HG03469 (cell line): Measurements from ENCODE around the gene RBBP8.

ENCODE experiments used
- ATAC-seq: cut with Tn5 transposase; IDR thresholded peaks from one replicate; pipeline ENCODE4 v1.9.1; 2021; ENCODE audit warnings: mild to moderate bottlenecking, moderate library complexity, moderate number of reproducible peaks; ENCODE audit not compliant: unreplicated experiment

Gene RBBP8

DNA sequence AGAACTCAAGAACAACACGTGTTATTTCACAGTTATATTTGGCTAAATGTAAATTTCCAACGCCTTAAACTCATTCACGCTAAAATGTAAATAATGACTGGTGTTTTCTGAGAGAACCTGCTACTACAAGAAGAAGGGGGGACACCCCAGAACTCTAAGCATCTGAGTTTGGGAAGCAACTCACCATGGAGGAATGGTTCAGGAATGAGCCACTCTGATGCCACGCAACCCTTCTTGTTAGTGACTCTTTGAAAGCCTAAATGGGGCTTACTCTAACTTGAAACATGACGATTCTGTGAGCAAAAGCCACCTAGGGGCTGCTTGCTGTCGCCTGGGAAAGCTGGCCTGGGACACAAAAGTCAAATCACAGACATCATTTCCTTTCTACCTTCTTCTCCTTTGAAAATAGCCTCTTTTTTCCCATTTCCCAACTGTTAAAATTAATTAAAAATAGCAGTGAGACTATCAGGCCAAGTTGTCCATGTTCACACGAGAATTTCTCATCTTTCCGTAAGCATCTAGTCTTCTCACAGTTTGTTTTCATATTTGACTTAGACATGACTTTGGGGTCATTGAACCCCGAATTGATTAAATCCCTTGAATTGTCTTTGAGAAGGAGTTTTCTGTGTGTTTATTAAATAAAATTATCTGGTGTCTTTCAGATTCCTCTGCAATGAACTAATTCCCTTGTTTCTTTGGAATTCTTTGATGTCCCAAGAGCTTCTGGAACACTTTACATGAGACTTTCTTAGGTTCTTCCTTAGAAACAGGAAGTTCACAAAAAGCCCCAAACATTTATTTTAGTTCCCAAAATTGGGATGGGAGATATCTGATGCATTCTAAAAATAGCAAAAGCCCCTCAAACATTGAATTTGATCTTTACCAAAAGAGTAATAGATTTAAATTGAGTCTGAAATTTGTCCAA lies 126.7 kb downstream of the RBBP8 start:
- ATAC-seq: no peak

DNA sequence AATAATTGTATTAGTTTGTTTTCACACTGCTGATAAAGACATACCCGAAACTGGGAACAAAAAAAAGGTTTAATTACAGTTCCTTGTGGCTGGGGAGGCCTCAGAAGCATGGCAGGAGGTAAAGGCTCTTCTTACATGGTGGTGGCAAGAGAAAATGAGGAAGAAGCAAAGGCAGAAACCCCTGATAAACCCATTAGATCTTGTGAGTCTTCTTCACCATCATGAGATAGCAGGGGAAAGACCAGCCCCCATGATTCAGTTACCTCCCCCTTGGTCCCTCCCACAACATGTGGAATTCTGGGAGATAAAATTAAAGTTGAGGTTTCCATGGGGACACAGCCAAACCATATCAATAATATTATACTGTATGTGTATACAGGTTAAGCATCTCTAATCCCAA lies 128.9 kb downstream of the RBBP8 start:
- ATAC-seq: no peak

DNA sequence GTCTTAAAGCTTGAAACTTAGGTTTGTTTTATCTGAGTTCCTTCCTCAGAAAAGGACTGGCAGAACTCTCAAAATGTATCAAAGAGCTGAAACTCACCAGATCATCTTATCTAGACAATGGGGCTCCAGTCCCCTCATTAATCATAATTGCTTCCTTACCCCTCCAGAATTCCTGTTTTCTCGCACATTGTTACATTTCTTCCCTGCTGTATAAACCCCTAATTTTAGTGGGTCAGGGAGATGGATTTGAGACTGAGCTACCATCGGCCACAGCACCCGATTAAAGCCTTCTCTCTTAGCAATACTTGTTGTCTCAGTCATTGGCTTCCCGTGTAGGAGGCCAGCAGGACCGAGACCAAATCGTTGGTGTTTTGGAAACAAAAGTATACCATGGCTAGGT lies 130.4 kb downstream of the RBBP8 start:
- no peak for ATAC-seq

DNA sequence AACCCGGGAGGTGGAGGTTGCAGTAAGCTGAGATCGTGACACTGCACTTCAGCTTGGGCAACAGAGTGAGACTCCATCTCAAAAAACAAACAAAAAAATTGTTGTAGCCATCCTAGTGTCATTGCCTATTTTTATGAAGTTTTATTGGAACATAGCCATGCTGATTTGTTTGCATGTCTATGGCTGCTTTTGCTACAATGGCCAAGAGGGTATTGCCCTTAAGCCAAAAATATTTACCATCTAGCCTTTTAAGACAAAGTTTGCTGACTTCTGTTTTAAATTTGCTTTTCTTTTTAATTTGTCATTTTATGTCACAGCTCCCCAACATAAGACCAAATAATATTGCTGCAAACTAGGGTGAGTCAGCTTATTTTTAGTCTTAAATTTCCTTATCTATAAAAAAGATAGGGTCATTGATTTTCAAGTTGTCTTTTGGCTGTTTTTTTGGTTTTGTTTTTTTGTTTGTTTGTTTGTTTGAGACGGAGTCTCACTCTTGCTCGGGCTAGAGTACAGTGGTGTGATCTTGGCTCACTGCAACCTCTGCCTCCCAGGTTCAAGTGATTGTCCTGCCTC lies 132.2 kb downstream of the RBBP8 start:
- no peak for ATAC-seq

DNA sequence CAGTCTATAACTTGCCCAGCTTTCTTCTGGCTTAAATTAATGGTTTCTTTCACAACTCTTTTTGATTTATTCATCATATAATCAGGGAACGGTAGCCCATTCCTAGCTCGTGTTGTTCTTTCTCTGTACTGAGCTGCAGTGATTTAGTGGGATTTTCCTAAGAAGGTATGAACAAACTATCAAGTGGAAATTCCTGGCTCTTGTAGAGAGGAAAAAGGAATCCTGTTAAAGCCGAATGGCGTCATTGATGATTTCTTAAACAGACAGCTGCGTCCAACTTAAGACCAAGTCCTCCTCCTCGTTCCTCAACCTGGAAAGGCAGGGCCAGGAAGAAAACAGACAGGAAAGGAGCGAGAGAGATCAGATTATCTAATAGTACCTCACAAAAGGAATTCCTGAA lies 132.9 kb downstream of the RBBP8 start:
- ATAC-seq: no peak

DNA sequence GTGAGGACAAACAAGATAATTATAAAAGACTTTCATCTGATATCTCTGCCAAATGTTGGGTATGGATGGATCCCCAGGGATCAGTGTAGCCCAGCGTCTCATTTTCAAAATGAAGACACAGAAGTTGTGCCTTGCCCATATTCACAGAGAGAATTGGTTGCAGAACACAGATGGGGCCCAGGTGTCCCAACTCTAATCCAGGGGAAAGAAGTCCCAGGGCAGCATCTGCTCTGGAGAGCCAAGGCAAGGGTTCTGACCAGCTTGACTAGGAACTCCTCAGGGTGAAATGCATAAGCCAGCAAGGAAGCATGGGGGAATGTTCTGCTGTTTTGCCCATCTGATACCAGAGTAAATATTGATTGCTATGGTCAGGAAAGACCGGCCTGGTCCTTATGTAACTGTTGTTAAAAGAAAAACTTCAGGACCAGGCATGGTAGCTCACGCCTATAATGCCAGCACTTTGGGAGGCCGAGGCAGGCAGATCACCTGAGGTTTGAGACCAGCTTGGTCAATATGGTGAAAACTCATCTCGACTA lies 133.4 kb downstream of the RBBP8 start:
- ATAC-seq: no peak

DNA sequence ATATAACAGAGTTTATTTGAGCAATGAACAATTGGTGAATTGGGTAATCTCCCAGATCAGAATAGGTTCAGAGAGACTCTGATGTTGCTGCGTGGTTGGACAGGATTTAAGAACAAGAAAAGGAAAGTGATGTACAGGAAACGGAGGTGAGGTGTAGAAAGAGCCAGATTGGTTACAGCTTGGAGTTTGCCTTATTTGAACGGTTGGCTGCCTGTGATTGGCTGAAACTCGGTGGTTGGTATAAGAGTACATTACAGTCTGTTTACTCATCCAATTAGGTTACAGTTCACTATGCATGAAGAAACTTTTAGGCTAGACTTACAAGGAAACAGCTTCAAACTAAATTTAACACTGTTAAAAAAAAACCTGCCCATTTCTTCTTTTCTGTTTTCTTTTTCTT lies 134.1 kb downstream of the RBBP8 start:
- ATAC-seq: no peak

DNA sequence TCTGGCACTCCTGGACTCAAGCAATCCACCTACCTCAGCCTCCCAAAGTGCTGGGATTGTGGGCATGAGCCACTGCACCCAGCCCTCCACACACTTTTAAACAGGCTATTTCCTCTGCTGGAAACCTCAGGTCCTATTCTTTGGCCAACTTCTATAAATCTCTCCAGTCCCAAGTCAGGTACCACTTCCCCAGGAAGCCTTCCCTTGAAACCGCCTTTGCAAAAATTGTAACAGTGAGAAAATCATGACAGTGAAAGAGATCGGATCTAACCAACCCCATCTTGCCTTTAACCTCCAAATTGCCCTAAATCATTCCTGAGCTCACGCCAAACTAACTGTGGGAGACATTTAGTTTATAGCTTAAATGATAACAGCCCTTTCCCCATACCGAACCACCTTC lies 134.9 kb downstream of the RBBP8 start:
- no peak for ATAC-seq

DNA sequence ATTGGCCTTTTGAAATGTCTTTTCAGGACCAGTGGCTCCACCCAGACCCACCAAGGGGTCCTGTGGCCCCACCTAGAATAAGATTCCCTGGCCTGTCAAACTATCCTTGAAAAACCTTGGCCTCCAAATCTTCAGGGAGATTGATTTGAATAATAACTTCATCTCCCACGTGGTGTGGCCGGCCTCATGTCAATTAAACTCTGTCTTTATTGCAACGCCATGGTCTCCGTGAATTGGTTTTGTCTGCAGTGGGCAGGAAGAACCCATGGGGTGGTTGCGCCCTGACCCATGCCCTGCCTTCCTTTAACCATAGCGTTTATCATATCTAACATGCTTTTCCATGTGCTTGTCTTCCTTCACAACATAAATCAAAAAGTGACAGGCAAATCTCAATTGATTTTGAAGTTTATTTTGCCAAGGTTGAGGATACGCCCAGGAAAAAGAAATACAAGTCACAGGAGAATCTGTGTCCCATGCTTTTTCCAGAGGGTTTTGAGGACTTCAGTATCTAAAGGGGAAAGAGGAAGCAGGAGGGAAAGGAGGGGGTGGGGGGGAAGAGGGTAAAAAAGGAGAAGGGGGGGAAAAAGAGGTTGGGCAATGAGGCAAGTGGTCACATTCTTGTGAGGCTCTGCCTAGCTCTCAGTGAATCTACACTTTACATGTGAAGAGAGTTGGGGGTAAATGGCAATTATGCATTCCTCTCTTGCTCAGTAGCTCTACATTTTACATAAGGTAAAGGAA lies 135.6 kb downstream of the RBBP8 start:
- no peak for ATAC-seq

DNA sequence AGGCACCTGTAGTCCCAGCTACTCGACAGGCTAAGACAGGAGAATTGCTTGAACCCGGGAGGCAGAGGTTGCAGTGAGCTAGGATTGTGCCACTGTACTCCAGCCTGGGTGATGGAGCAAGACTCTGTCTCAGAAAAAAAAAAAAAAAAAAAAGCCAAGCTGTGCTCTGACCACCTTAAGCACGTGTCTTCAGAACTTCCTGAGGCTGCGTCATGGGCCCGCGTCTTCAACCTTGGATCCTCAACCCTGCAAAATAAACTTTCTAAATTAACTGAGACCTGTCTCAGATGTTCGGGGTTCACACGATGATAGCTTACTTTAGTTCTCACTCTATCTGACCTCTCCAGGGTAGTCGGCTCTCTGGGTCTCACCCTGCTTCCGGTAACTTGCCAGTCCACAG lies 136.4 kb downstream of the RBBP8 start:
- no peak for ATAC-seq

DNA sequence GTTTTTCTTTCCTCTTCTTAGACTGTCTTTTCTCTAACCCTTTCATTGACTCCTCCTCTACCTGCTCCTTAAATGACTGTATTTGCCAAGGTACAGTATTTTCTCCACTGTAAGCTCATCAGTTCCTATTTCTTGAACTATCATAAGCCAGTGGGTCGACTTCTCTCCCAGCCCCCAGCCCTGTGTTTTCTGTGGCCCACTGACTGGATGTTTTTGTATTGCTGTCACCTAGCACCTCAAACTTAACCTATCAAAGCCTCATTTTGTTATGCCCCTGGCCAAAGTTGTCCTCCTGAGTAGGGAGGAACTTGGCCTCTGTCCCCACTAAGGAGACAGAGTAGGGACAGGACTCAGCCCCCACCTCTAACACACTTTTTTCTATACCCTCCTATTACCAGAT lies 136.8 kb downstream of the RBBP8 start:
- no peak for ATAC-seq

DNA sequence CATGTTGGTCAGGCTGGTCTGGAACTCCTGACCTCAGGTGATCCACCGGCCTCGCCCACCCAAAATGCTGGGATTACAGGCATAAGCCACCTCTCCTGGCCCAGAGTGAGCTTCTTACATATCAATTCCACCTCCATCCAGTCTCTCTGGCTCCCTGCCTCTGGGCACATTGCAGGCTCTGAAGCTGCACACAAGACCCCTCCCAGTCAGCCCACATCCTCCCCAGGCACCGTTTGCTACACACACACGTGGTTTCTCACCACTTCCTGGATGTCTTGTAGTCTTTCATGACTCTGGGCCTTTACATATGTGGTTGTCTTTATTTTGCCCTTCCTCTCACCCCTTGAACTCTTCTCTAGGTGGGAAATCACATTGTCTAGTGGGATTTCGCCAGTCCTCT lies 138.2 kb downstream of the RBBP8 start:
- ATAC-seq: peak; percentile 99

DNA sequence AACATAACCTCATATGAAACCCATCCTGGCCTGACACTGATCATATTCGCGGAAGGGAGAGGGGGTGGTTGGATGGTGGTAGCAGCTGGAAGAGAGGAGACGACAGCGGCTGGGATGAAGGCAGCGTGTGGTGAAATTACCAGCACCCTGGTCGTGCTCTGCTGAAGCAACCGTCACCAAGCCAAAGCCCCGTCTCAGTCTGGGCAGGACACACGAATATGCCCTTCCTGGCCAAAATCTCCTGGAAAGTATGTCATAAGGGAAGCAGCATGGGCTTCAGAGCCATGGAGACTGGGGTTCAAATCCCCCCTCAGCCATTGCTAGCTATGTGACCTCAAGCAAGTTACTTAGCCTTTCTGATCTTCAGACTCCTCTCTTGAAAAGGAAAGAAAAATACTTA lies 139.0 kb downstream of the RBBP8 start:
- ATAC-seq: no peak

DNA sequence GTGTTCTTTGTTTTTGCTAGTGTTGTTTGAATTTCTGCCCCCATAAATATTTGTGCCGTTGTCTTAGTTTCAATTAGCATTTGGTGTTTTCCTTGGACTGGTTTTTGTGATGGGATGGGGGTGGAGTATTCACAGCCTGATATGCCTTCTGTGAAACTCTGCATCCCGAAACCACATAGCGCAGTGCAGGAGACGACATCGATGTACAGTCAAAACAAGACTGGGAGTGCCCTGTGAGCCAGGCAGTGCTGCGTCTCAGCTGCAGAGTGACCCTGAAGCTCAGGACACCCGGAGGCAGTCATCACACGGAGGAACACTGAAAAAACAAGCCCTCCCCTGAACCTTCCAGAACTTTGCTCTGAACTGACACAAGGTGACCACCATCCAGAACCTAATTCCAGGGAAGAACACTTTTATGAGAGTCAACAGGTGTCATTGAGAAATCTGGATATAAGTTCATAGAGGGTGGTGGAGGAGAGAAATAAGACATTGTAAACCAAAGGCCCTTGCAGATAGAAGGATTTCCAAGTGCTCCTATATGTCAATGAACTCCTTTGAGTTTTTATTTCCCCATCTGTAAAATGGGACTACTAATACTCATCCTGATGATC lies 141.0 kb downstream of the RBBP8 start:
- no peak for ATAC-seq
